OCI-LY7 (cell line): ENCODE results near the gene ATRAID. TPM values are rescaled to one million over a fixed set of nuclear protein-coding genes. Genes with fewer than 3 reads are reported as not detected.
"Not testable (repeated sequence)": the region's sequence is repeated elsewhere in the genome, so short reads cannot be mapped to it uniquely, and the experiment has no call there.

ENCODE experiments used
- BruUV-seq: library from RNA; stranded (reverse); fragments of 400-500 nt; replicated peaks from 2 replicates; lab custom pipeline; 2021; lab: Mats Ljungman, UMichigan
- CTCF ChIA-PET: fragments of 300-600 bp; sonication (Branson Sonifier 250); formaldehyde crosslinking; loops from one replicate; lab custom pipeline; 2022; ENCODE audit warnings: antibody characterized with exemption; ENCODE audit not compliant: unreplicated experiment; lab: Charles Lee
- POLR2A ChIA-PET: fragments of 300-600 bp; sonication (Branson Sonifier 250); formaldehyde crosslinking; loops from one replicate; lab custom pipeline; 2022; ENCODE audit warnings: antibody characterized with exemption; lab: Charles Lee
- DNase-seq: peaks from one replicate; pipeline ENCODE4 v3.0.0-alpha.2; 2015; ENCODE audit warnings: low spot score
- H2AFZ ChIP-seq: fragments of 200-600 bp; sonication (generic), shearing (Covaris generic); 2 replicates; pipeline ENCODE4 v1.6.1; 2014; ENCODE audit warnings: mild to moderate bottlenecking, antibody characterized with exemption, low read length, moderate library complexity
- H3K27ac ChIP-seq: fragments of 200-600 bp; sonication (generic); 2 replicates; pipeline ENCODE4 v1.5.1; 2014; ENCODE audit warnings: mixed run types, low read depth, mild to moderate bottlenecking, moderate library complexity, low read length, inconsistent platforms; ENCODE audit not compliant: poor library complexity, severe bottlenecking
- H3K36me3 ChIP-seq: fragments of 200-600 bp; sonication (generic); 2 replicates; pipeline ENCODE4 v1.6.1; 2014; ENCODE audit warnings: mild to moderate bottlenecking, antibody characterized with exemption, low read length, moderate library complexity, mixed read lengths; ENCODE audit not compliant: insufficient read depth
- H3K4me1 ChIP-seq: fragments of 200-600 bp; sonication (generic); 2 replicates; pipeline ENCODE4 v1.5.1; 2014; ENCODE audit warnings: mild to moderate bottlenecking, low read length; ENCODE audit not compliant: insufficient read depth, poor library complexity, severe bottlenecking
- H3K4me2 ChIP-seq: fragments of 200-600 bp; sonication (generic); 2 replicates; pipeline ENCODE4 v1.6.1; 2014; ENCODE audit warnings: mild to moderate bottlenecking, low read length
- H3K4me3 ChIP-seq: fragments of 200-600 bp; sonication (generic); 2 replicates; pipeline ENCODE4 v1.5.1; 2014; ENCODE audit warnings: mild to moderate bottlenecking, low read depth, low read length; ENCODE audit not compliant: poor library complexity, severe bottlenecking
- H3K79me2 ChIP-seq: fragments of 200-600 bp; sonication (generic); 2 replicates; pipeline ENCODE4 v1.6.1; 2016; ENCODE audit warnings: low read depth, mild to moderate bottlenecking, low read length, moderate library complexity, mixed read lengths; ENCODE audit not compliant: insufficient read depth
- H3K9me2 ChIP-seq: fragments of 200-600 bp; sonication (generic); 2 replicates; pipeline ENCODE4 v1.6.1; 2016; ENCODE audit warnings: mild to moderate bottlenecking, low read length, mixed read lengths; ENCODE audit not compliant: insufficient read depth
- H3K9me3 ChIP-seq: fragments of 200-600 bp; sonication (generic); 2 replicates; pipeline ENCODE4 v1.6.1; 2014; ENCODE audit warnings: mild to moderate bottlenecking, mixed run types, low read length, mixed read lengths
- H4K20me1 ChIP-seq: fragments of 200-600 bp; sonication (generic); 2 replicates; pipeline ENCODE4 v1.6.1; 2014; ENCODE audit warnings: mild to moderate bottlenecking, antibody characterized with exemption, low read length, moderate library complexity, mixed read lengths; ENCODE audit not compliant: insufficient read depth
- CTCF ChIP-seq: fragments of 200-600 bp; sonication (generic); conservative IDR thresholded peaks from 2 replicates; pipeline ENCODE4 v1.5.1; 2014; ENCODE audit warnings: mild to moderate bottlenecking, antibody characterized with exemption, low read length, moderate library complexity, mixed read lengths
- EZH2phosphoT487 ChIP-seq: fragments of 200-600 bp; sonication (generic); IDR thresholded peaks from 2 replicates; pipeline ENCODE4 v1.6.1; 2018; ENCODE audit warnings: low read depth, borderline replicate concordance, mild to moderate bottlenecking, mixed run types, antibody characterized with exemption, low read length, moderate library complexity, mixed read lengths
- intact Hi-C: fragments of 100-400 bp; cut with micrococcal nuclease; formaldehyde crosslinking; loops from one replicate; pipeline ENCODE4 v1.10.0; 2022; ENCODE audit not compliant: unreplicated experiment
- total RNA-seq, 2 experiments: library from RNA; depleted of rRNA in 1 of 2; stranded (reverse); fragments of >200 nt in 1 of 2; shearing (Covaris generic) in 1 of 2; gene quantifications; 2 replicates each; pipeline ENCODE4 v1.2.3, GENCODE V29; 2014 to 2022

ATRAID gene
- total RNA-seq, 2 experiments from 2014 or later = 92.7 to 93.3 TPM

- POLR2A ChIA-PET = interaction anchor here (1.2 to 3.7 kb wide), 5 partner anchors 10 to 52 kb away, joined by 3 to 24 read pairs (median 11); partner anchors contain the start of genes PREB and TCF23
- intact Hi-C loops, DNase-seq, H3K27ac ChIP-seq, H3K9me2 ChIP-seq, H3K9me3 ChIP-seq, H3K79me2 ChIP-seq, H4K20me1 ChIP-seq, H3K36me3 ChIP-seq, BruUV-seq, H3K4me3 ChIP-seq: not testable (repeated sequence)
- Histone ChIP-seq H3K4me1 (peaks cover 77% of the 10 kb centered on the region), H2AFZ (peak overlapping the region; percentile 58; the same call in 1 of the 2 replicates), H3K4me2 (peak overlapping the region; percentile 36; the same call in 1 of the 2 replicates)
- CTCF ChIA-PET = interaction anchor here (1.2 kb wide), 2 partner anchors 11 to 76 kb away, joined by 3 to 4 read pairs; no protein-coding TSS in a partner anchor
Observed at GRCh38 chr2:27175781-27176180, 36.1 kb upstream of the ATRAID start.

GRCh38 chr2:27177441-27178351 lies 34.1 kb upstream of the ATRAID start:
- POLR2A ChIA-PET = interaction anchor here (0.6 to 3.7 kb wide), 4 partner anchors 8 to 97 kb away, joined by 4 to 24 read pairs (median 10); no protein-coding TSS in a partner anchor
- peak; percentile 60 for DNase-seq

GRCh38 chr2:27178469-27178868 lies 33.4 kb upstream of the ATRAID start:
- intact Hi-C loops = no loop called here
- DNase-seq = no peak
- Histone ChIP-seq H3K9me3 (no peaks in the 10 kb centered on the region), H3K27ac (no peak overlapping the region), H4K20me1 (no peaks in the 10 kb centered on the region), H3K4me3 (no peak overlapping the region), H3K36me3 (no peaks in the 10 kb centered on the region), H2AFZ (peak overlapping the region; percentile 71; the same call in 1 of the 2 replicates), H3K9me2 (no peaks in the 10 kb centered on the region), H3K4me1 (peaks cover 60% of the 10 kb centered on the region), H3K4me2 (peak overlapping the region; percentile 51), H3K79me2 (no peaks in the 10 kb centered on the region)
- BruUV-seq = no TSS peak
- no peak for TF ChIP-seq CTCF
- no peak for TF ChIP-seq EZH2phosphoT487
- ChIA-PET POLR2A (no interaction called here), CTCF (no interaction called here)

More at GRCh38 chr2:27177441-27178351, 34.1 kb upstream of the ATRAID start:
- Histone ChIP-seq H2AFZ (peak overlapping the region; percentile 71; the same call in 1 of the 2 replicates), H3K79me2 (no peaks in the 10 kb centered on the region), H3K4me3 (peak overlapping the region; percentile 2), H3K27ac (peak overlapping the region; percentile 34), H4K20me1 (no peaks in the 10 kb centered on the region), H3K4me2 (peak overlapping the region; percentile 44), H3K36me3 (no peaks in the 10 kb centered on the region), H3K9me2 (no peaks in the 10 kb centered on the region), H3K9me3 (no peaks in the 10 kb centered on the region), H3K4me1 (peaks cover 60% of the 10 kb centered on the region)
- TF ChIP-seq CTCF = no peak
- no peak for TF ChIP-seq EZH2phosphoT487
- no TSS peak for BruUV-seq
- CTCF ChIA-PET = no interaction called here
- intact Hi-C loops = no loop called here
